GM18907 (cell line): ENCODE data around the gene PDCD11.
"Not testable (repeated sequence)": the region's sequence is repeated elsewhere in the genome, so short reads cannot be mapped to it uniquely, and the experiment has no call there.

ENCODE experiments used
- ATAC-seq: cut with Tn5 transposase; IDR thresholded peaks from one replicate; pipeline ENCODE4 v1.9.1; 2021; ENCODE audit warnings: mild to moderate bottlenecking, moderate library complexity; ENCODE audit not compliant: unreplicated experiment

PDCD11 gene

DNA sequence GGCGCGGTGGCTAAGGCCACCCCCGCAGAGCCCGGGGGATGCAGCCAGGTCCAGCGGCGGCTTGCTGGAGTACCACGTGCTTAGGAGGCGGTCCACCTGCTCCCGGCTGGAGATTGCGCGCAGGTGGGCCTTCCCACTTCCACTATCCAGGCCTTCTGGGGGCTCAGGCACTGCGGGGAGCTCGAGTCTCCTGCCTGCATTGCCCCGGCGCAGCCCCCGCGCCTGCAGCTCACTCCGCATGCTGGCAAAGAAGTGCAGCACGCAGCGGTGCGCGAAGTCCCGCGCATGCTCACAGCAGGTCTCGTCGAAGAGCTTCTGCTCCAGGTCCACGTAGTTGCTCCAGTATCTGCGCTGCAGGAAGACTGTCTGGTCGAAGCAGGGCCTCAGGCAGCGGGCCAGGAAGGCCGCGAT lies 76.8 kb downstream of the PDCD11 start:
- no peak for ATAC-seq

GRCh38 chr10:103474077-103474476 lies 77.7 kb downstream of the PDCD11 start:
- ATAC-seq: no peak

DNA sequence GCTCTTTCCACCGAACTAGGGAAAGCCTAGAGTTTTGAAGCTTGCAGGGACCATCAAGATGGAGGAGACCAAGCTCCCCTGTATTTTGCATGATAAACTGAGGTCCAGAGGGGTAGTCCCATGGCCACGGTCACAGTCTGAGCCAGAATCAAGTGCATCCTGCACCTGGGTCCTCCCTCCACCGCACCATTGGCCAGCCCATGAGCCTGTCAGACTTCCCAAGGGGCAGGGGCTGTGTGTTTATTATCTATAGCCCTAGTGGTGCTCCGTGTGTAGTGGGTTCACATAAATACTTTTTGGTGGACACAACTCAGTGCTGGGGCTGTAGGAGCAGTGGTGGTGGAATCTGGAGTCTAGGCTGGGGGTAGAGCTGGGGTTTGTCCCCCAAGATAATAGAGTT lies 79.0 kb downstream of the PDCD11 start:
- ATAC-seq: no peak

GRCh38 chr10:103476046-103476768 lies 79.8 kb downstream of the PDCD11 start:
- ATAC-seq: no peak

DNA sequence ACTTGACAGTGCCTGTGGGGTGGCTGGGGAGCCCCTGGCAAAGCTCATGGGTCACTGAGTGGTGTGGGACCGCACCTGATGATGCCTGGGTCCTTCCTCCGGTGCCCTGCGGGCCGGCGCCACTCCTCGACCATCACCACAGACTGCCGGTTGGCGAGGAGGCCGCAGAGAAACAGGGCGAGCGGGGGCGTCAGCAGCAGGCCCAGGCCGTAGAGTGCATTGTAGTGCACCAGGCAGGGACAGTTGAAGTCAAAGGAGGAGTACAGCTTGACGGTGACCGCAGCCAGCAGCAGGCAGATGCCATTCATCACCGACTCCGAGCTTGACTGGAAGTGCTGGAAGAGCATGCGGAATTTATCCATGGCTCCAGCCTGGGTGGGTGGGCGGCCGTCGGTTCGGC lies 82.2 kb downstream of the PDCD11 start:
- no peak for ATAC-seq

DNA sequence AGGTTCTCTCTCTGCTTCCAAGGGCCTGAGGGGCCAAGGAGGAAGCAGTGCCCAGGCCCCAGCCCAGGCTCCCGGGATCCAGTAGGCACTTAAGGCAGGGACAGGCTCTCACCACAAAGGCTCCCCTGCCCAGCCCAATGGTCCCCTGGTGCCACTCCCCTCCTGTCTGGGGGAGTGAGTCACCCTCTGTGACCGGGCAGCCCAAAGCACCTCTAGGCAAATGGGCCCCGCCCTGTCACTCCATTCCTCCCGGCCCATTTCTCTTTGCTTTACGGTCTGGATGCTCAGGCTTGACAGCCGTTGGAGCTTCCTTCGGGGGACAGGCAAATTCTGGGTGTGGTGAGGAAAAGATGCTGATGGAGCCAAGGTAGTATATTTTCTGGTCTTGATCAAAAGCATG lies 82.7 kb downstream of the PDCD11 start, which contains the start of gene CALHM3:
Gene CALHM3 (minus strand): TSS at position 106 of the 400 bp plus-strand sequence. CDS start 208 bp downstream, outside the sequence.
- no peak for ATAC-seq

GRCh38 chr10:103480521-103480920 lies 84.1 kb downstream of the PDCD11 start:
- no peak for ATAC-seq

GRCh38 chr10:103481974-103482531 lies 85.6 kb downstream of the PDCD11 start:
- peak; percentile 56 for ATAC-seq

GRCh38 chr10:103486635-103487409 lies 90.4 kb downstream of the PDCD11 start:
- ATAC-seq: not testable (repeated sequence)

GRCh38 chr10:103487410-103487708 lies 90.9 kb downstream of the PDCD11 start:
- no peak for ATAC-seq

DNA sequence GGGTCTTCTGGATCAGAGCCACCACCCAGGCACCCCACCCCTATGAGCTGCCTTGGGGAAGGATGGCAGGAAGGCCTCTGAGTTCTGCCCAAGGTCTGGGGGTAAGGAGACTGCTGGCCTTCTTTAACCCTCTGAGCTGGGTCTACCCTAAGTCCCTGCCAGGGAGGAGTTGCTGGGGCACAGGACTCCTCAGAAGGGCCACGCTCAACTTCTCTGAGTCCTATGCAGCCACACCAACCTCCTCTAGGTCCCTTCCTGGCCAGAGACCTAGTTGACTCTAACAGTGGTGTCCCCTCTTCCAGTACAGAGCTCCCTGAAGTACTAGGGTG lies 94.5 kb downstream of the PDCD11 start:
- peak; percentile 22 for ATAC-seq

- ATAC-seq: no peak
Observed at GRCh38 chr10:103491729-103492364, 95.4 kb downstream of the PDCD11 start.

DNA sequence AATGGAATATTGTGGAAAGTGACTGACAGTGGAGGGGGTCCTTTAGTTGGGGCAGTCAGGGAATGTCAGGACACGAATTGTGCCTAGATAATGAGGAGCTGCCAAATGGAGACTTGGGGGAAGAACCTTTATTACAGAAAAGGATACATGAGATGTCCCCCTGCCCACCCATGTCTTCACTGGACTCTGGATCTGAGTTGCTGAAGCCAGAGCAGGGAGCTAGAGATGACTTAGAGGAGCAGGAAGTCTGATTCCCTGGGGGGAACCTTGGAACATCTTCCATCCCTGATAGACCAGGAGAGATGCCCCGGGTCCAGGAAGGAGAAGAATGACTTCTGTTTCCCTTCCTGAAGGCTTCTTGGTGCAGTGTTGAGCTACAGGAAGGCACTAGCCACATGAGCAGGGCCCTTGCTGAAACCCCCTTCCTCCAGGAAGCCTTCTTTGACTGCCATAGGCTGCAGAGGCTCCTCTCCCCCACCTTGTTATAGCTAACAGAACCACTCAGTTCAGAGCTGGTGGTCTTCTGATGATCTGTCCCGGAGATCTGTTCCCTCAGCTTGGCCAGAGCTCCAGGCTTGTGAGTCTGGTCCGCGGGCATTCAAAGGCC lies 96.3 kb downstream of the PDCD11 start:
- ATAC-seq: no peak

DNA sequence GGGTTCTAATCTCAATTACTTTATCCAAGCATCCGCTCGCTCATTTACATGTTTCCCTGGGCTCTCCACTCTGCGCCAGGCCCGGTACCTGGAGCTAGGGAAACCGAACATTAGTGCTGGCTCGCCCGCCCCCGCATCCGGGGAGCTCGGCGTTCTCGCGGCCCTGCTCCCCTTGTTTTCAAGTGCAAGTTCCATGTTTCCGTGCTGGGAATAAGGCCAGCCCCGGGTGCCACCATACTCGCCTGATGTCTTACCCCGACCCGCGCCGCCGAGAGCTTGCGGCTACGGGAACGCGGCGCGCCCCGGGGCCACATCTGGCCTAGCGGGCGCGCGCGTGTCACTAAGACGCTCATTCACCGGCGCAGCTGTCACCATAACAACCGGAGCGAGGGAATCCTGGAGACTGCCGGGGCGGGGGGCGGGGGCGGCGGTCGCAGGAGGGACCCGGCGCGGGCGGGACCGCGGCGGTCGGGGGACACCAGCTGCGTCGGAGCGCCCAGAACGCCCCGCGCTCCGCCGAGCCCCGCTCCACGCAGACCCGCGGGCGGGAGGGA lies 97.0 kb downstream of the PDCD11 start, which contains the start of gene NEURL1:
Gene NEURL1 (plus strand): TSS at position 344 of the 554 bp plus-strand sequence. CDS start 683 bp downstream, outside the sequence.
- no peak for ATAC-seq

- ATAC-seq: no peak
Observed at GRCh38 chr10:103493916-103494877, 97.8 kb downstream of the PDCD11 start.

DNA sequence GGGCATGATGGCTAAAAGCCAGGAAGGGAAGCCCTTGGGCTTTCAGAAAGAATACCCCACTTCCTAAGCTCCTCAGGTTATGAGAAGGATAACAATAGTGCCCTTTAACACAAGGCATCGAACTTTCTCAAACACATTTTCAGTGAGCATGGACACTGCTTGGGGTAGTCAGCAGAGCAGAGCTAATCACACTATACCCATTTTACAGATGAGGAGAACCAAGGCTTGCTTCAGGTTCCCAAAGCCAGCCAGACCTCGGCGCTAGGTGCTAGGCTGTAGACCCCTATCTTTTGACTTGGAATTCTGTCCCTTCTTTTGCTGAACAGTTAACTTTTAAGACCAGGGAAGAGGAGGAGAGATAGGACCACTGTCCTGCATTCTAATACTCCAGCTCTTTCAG lies 98.9 kb downstream of the PDCD11 start:
- ATAC-seq: no peak
